HG03575 (cell line): ENCODE measurements around the gene PHLDA3.

Experiments
- ATAC-seq: cut with Tn5 transposase; IDR thresholded peaks from one replicate; pipeline ENCODE4 v1.9.1; 2021; ENCODE audit not compliant: unreplicated experiment, insufficient number of reproducible peaks, low FRiP score; ENCODE audit errors: extremely low read depth

PHLDA3 gene

DNA sequence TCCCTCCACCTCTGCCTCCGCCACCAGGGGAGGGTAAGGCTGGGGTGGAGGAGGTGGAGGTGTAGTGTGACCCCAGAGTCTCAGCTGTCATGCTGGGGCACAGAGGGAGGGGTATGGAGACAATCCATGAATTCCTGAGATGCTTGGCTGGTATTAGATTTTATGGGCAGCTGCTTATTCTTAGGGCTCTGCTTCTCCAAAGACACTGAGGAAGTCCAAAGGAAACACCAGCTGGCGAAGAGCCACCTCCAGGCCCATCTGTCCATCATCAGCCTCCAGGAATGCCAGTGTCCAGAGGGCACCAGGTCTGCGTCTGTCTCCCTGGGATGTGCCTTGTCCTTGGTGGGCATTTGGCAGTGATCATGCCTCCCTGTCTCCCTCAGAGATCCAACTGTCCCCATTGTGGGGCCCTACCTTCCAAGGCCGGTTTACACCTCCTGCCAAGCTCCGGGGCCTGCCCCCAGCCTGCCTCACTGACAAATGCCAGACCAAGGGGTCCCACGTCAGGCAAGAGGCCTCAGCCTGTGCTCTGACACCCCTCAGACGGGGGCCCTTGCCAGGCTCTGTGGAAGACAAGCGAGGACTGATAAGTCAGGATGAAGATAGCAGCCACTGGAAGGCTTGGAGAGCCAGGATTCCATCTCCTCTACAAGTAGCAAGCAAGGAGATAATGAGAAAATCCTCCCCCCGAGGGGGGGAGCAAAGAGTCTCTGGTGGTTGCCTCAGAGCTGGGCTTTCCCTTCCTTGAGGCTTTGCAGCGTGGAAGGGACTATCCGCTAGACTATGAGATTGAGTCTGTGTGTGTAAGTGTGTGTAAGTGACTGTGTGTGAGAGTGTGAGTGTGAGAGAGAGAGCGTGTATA is 49.0 kb downstream of the PHLDA3 start:
- no peak for ATAC-seq

DNA sequence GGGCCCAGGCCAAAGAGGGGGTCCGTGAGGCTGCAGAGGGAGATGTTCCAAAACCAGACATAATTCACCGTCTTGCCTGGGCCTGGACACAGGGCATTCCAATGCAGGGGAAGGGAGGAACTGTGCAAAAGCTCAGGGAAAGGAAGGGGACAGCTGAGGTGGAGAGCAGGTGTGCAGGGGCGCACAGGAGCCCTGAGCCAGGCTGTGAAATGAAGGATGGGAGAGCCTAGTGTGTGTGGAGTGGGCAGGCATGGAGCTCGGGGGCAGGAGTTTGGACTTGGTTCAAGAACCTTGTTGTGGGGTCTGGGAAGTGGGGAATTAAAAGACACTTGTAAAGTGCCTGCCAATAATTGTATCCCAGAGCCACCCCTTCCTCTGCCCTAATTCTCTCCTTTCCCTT is 49.7 kb downstream of the PHLDA3 start:
- ATAC-seq: no peak

- no peak for ATAC-seq
Measured at GRCh38 chr1:201418461-201418860, 50.5 kb downstream of the PHLDA3 start.
